ENCODE results near the gene ARID3A.

Gene ARID3A

GRCh38 chr19:960601-960938 is 34.7 kb downstream of the ARID3A start:
- Histone ChIP-seq H3K9ac (ENCODE audit: low read depth, low read length) (no peak overlapping the region), H3K4me1 (ENCODE audit: insufficient read depth, low read length) (peaks cover 22% of the 10 kb centered on the region; the same call in 1 of the 2 replicates), H3K36me3 (ENCODE audit: insufficient read depth, low read length) (peaks cover 5% of the 10 kb centered on the region), H3K9me3 (ENCODE audit: control insufficient read depth, insufficient read depth, low read length) (no peaks in the 10 kb centered on the region)

GRCh38 chr19:961866-962620 is 36.2 kb downstream of the ARID3A start:
- peaks cover 5% of the 10 kb centered on the region for H3K36me3 ChIP-seq (ENCODE audit: insufficient read depth, low read length)
- peaks cover 14% of the 10 kb centered on the region; the same call in 1 of the 2 replicates for H3K4me1 ChIP-seq (ENCODE audit: insufficient read depth, low read length)
- no peak overlapping the region for H3K9ac ChIP-seq (ENCODE audit: low read depth, low read length)
- H3K9me3 ChIP-seq (ENCODE audit: control insufficient read depth, insufficient read depth, low read length): no peaks in the 10 kb centered on the region

- no peaks in the 10 kb centered on the region for H3K9me3 ChIP-seq (ENCODE audit: control insufficient read depth, insufficient read depth, low read length)
- peaks cover 10% of the 10 kb centered on the region for H3K36me3 ChIP-seq (ENCODE audit: insufficient read depth, low read length)
- H3K9ac ChIP-seq (ENCODE audit: low read depth, low read length): no peak overlapping the region
- H3K4me1 ChIP-seq (ENCODE audit: insufficient read depth, low read length): peaks cover 11% of the 10 kb centered on the region; the same call in 1 of the 2 replicates
These were observed 37.0 kb downstream of the ARID3A start for GRCh38 chr19:962683-963400.

- Histone ChIP-seq H3K4me1 (ENCODE audit: insufficient read depth, low read length) (peaks cover 11% of the 10 kb centered on the region; the same call in 1 of the 2 replicates), H3K9ac (ENCODE audit: low read depth, low read length) (no peak overlapping the region), H3K36me3 (ENCODE audit: insufficient read depth, low read length) (peaks cover 13% of the 10 kb centered on the region)
These were observed 37.7 kb downstream of the ARID3A start for GRCh38 chr19:963486-963951.

GRCh38 chr19:964116-964520 is 38.3 kb downstream of the ARID3A start:
- H3K4me1 ChIP-seq (ENCODE audit: insufficient read depth, low read length): peaks cover 11% of the 10 kb centered on the region; the same call in 1 of the 2 replicates
- peaks cover 19% of the 10 kb centered on the region for H3K36me3 ChIP-seq (ENCODE audit: insufficient read depth, low read length)
- no peak overlapping the region for H3K9ac ChIP-seq (ENCODE audit: low read depth, low read length)
- H3K9me3 ChIP-seq (ENCODE audit: control insufficient read depth, insufficient read depth, low read length): peaks cover 4% of the 10 kb centered on the region; the same call in 1 of the 2 replicates

More at GRCh38 chr19:963486-963951, 37.7 kb downstream of the ARID3A start:
- H3K9me3 ChIP-seq (ENCODE audit: control insufficient read depth, insufficient read depth, low read length): peaks cover 3% of the 10 kb centered on the region; the same call in 1 of the 2 replicates

- Histone ChIP-seq H3K4me1 (ENCODE audit: insufficient read depth, low read length) (peaks cover 10% of the 10 kb centered on the region; the same call in 1 of the 2 replicates), H3K9ac (ENCODE audit: low read depth, low read length) (no peak overlapping the region), H3K36me3 (ENCODE audit: insufficient read depth, low read length) (peaks cover 19% of the 10 kb centered on the region), H3K9me3 (ENCODE audit: control insufficient read depth, insufficient read depth, low read length) (peaks cover 4% of the 10 kb centered on the region; the same call in 1 of the 2 replicates)
These were observed 39.2 kb downstream of the ARID3A start for GRCh38 chr19:964761-965694.

- Histone ChIP-seq H3K9me3 (ENCODE audit: control insufficient read depth, insufficient read depth, low read length) (peaks cover 9% of the 10 kb centered on the region; the same call in 1 of the 2 replicates), H3K9ac (ENCODE audit: low read depth, low read length) (no peak overlapping the region), H3K36me3 (ENCODE audit: insufficient read depth, low read length) (peaks cover 31% of the 10 kb centered on the region), H3K4me1 (ENCODE audit: insufficient read depth, low read length) (peaks cover 6% of the 10 kb centered on the region; the same call in 1 of the 2 replicates)
These were observed 40.8 kb downstream of the ARID3A start for GRCh38 chr19:966485-967088.

- H3K36me3 ChIP-seq (ENCODE audit: insufficient read depth, low read length): peaks cover 29% of the 10 kb centered on the region
- H3K4me1 ChIP-seq (ENCODE audit: insufficient read depth, low read length): no peaks in the 10 kb centered on the region; the same call in 1 of the 2 replicates
- peaks cover 9% of the 10 kb centered on the region; the same call in 1 of the 2 replicates for H3K9me3 ChIP-seq (ENCODE audit: control insufficient read depth, insufficient read depth, low read length)
- H3K9ac ChIP-seq (ENCODE audit: low read depth, low read length): no peak overlapping the region
These were observed 44.9 kb downstream of the ARID3A start for GRCh38 chr19:970695-971094.

- no peaks in the 10 kb centered on the region; the same call in 1 of the 2 replicates for H3K4me1 ChIP-seq (ENCODE audit: insufficient read depth, low read length)
- peaks cover 29% of the 10 kb centered on the region for H3K36me3 ChIP-seq (ENCODE audit: insufficient read depth, low read length)
- H3K9me3 ChIP-seq (ENCODE audit: control insufficient read depth, insufficient read depth, low read length): peaks cover 9% of the 10 kb centered on the region; the same call in 1 of the 2 replicates
- no peak overlapping the region for H3K9ac ChIP-seq (ENCODE audit: low read depth, low read length)
These were observed 46.0 kb downstream of the ARID3A start for GRCh38 chr19:971795-972194.

GRCh38 chr19:972281-972680 is 46.4 kb downstream of the ARID3A start:
- Histone ChIP-seq H3K9ac (ENCODE audit: low read depth, low read length) (no peak overlapping the region), H3K9me3 (ENCODE audit: control insufficient read depth, insufficient read depth, low read length) (peaks cover 9% of the 10 kb centered on the region; the same call in 1 of the 2 replicates), H3K4me1 (ENCODE audit: insufficient read depth, low read length) (no peaks in the 10 kb centered on the region; the same call in 1 of the 2 replicates), H3K36me3 (ENCODE audit: insufficient read depth, low read length) (peaks cover 28% of the 10 kb centered on the region)

- Histone ChIP-seq H3K36me3 (ENCODE audit: insufficient read depth, low read length) (peaks cover 16% of the 10 kb centered on the region), H3K9ac (ENCODE audit: low read depth, low read length) (no peak overlapping the region), H3K4me1 (ENCODE audit: insufficient read depth, low read length) (no peaks in the 10 kb centered on the region; the same call in 1 of the 2 replicates), H3K9me3 (ENCODE audit: control insufficient read depth, insufficient read depth, low read length) (peaks cover 5% of the 10 kb centered on the region; the same call in 1 of the 2 replicates)
These were observed 48.1 kb downstream of the ARID3A start for GRCh38 chr19:973726-974563.

- Histone ChIP-seq H3K9ac (ENCODE audit: low read depth, low read length) (no peak overlapping the region), H3K36me3 (ENCODE audit: insufficient read depth, low read length) (peaks cover 15% of the 10 kb centered on the region), H3K4me1 (ENCODE audit: insufficient read depth, low read length) (peaks cover 4% of the 10 kb centered on the region; the same call in 1 of the 2 replicates)
These were observed 48.9 kb downstream of the ARID3A start for GRCh38 chr19:974564-975257.

More at GRCh38 chr19:974564-975257, 48.9 kb downstream of the ARID3A start:
- H3K9me3 ChIP-seq (ENCODE audit: control insufficient read depth, insufficient read depth, low read length): peaks cover 5% of the 10 kb centered on the region; the same call in 1 of the 2 replicates
